ENCODE measurements around the gene RBM41. TPM values are rescaled to one million over a fixed set of nuclear protein-coding genes. Genes with fewer than 3 reads are reported as not detected.

RBM41 gene
- total RNA-seq, 4 donors from 2014 or later: 9.9 to 16.0 (median 13.2) TPM

- Histone ChIP-seq H3K4me3 (no peak overlapping the region), H3K27me3 (no peaks in the 10 kb centered on the region), H3K27ac (no peak overlapping the region), H3K4me1 (no peaks in the 10 kb centered on the region), H3K36me3 (no peaks in the 10 kb centered on the region), H3K9me3 (no peaks in the 10 kb centered on the region)
- ATAC-seq: no peak
- in situ Hi-C loops (cut with MboI; ENCODE audit: low sequenced_read_pairs in 4 of 4): no loop called here
- no peak for TF ChIP-seq POLR2A (IDR thresholded peaks at IDR 0.05)
- TF ChIP-seq CTCF (IDR thresholded peaks at IDR 0.05 in 4 of 5, conservative IDR thresholded peaks at IDR 0.05 in 1 of 5): no peak
- DNase-seq: no peak
- intact Hi-C loops (cut with DNase I; ENCODE audit: low total_unique reads): no loop called here
Measured at GRCh38 chrX:107154787-107155620, 36.4 kb upstream of the RBM41 start.

DNA sequence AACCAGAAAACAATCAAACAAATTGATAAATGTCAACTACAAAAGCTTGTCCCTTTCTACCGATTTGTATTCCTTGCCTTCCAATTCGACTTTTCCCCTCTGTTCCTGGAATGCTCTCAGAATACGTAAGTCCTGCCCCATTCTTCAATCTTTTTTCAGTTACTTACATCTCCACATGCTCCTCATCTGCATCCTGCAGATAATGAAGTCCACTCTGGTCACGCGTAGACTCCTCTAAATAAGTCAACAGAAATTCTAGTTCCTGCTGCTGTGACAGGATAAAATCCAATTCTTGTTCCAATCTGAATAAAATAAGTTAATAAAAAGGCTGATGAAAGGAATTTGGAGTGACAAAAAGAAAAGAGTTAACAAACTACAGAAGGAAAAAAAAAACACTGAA is 34.4 kb upstream of the RBM41 start:
- H3K27me3 ChIP-seq: no peaks in the 10 kb centered on the region
- no peak for TF ChIP-seq CTCF (IDR thresholded peaks at IDR 0.05 in 4 of 5, conservative IDR thresholded peaks at IDR 0.05 in 1 of 5)
- no peak for TF ChIP-seq POLR2A (IDR thresholded peaks at IDR 0.05)
- ATAC-seq (no peak), DNase-seq (no peak)
- H3K36me3 ChIP-seq: no peaks in the 10 kb centered on the region
- H3K9me3 ChIP-seq: no peaks in the 10 kb centered on the region
- in situ Hi-C loops (cut with MboI; ENCODE audit: low sequenced_read_pairs in 4 of 4): no loop called here
- no peak overlapping the region for H3K4me3 ChIP-seq
- H3K27ac ChIP-seq: no peak overlapping the region
- no peaks in the 10 kb centered on the region for H3K4me1 ChIP-seq
- intact Hi-C loops (cut with DNase I; ENCODE audit: low total_unique reads): no loop called here

- Histone ChIP-seq H3K27me3 (peaks cover 0 to 4% (median 0%) of the 10 kb centered on the region in 3 donors), H3K4me3 (no peak overlapping the region), H3K27ac (no peak overlapping the region), H3K36me3 (no peaks in the 10 kb centered on the region), H3K4me1 (no peaks in the 10 kb centered on the region), H3K9me3 (no peaks in the 10 kb centered on the region)
- DNase-seq: no peak
- no peak for ATAC-seq
- in situ Hi-C loops (cut with MboI; ENCODE audit: low sequenced_read_pairs in 4 of 4): no loop called here
- no peak for TF ChIP-seq CTCF (IDR thresholded peaks at IDR 0.05 in 4 of 5, conservative IDR thresholded peaks at IDR 0.05 in 1 of 5)
- no peak for TF ChIP-seq POLR2A (IDR thresholded peaks at IDR 0.05)
- intact Hi-C loops (cut with DNase I; ENCODE audit: low total_unique reads): no loop called here
Measured at GRCh38 chrX:107146670-107147069, 28.0 kb upstream of the RBM41 start.

- Histone ChIP-seq H3K4me1 (no peaks in the 10 kb centered on the region), H3K36me3 (no peaks in the 10 kb centered on the region), H3K4me3 (no peak overlapping the region), H3K27ac (no peak overlapping the region), H3K9me3 (no peaks in the 10 kb centered on the region), H3K27me3 (no peaks in the 10 kb centered on the region)
- DNase-seq (no peak), ATAC-seq (no peak)
- intact Hi-C loops (cut with DNase I; ENCODE audit: low total_unique reads): no loop called here
- TF ChIP-seq POLR2A (IDR thresholded peaks at IDR 0.05): no peak
- no peak for TF ChIP-seq CTCF (IDR thresholded peaks at IDR 0.05 in 4 of 5, conservative IDR thresholded peaks at IDR 0.05 in 1 of 5)
- in situ Hi-C loops (cut with MboI; ENCODE audit: low sequenced_read_pairs in 4 of 4): no loop called here
Measured at GRCh38 chrX:107135965-107136307, 17.3 kb upstream of the RBM41 start.

Measured in gastrocnemius medialis (tissue), 4 donors.